HG03558 (cell line): ENCODE results near the gene CCAR1.
"Not testable (repeated sequence)": the region's sequence is repeated elsewhere in the genome, so short reads cannot be mapped to it uniquely, and the experiment has no call there.

Source experiments
- ATAC-seq: cut with Tn5 transposase; IDR thresholded peaks from one replicate; pipeline ENCODE4 v1.9.1; 2021; ENCODE audit warnings: moderate number of reproducible peaks; ENCODE audit not compliant: unreplicated experiment; ENCODE audit errors: extremely low read depth

Gene CCAR1, protein sequence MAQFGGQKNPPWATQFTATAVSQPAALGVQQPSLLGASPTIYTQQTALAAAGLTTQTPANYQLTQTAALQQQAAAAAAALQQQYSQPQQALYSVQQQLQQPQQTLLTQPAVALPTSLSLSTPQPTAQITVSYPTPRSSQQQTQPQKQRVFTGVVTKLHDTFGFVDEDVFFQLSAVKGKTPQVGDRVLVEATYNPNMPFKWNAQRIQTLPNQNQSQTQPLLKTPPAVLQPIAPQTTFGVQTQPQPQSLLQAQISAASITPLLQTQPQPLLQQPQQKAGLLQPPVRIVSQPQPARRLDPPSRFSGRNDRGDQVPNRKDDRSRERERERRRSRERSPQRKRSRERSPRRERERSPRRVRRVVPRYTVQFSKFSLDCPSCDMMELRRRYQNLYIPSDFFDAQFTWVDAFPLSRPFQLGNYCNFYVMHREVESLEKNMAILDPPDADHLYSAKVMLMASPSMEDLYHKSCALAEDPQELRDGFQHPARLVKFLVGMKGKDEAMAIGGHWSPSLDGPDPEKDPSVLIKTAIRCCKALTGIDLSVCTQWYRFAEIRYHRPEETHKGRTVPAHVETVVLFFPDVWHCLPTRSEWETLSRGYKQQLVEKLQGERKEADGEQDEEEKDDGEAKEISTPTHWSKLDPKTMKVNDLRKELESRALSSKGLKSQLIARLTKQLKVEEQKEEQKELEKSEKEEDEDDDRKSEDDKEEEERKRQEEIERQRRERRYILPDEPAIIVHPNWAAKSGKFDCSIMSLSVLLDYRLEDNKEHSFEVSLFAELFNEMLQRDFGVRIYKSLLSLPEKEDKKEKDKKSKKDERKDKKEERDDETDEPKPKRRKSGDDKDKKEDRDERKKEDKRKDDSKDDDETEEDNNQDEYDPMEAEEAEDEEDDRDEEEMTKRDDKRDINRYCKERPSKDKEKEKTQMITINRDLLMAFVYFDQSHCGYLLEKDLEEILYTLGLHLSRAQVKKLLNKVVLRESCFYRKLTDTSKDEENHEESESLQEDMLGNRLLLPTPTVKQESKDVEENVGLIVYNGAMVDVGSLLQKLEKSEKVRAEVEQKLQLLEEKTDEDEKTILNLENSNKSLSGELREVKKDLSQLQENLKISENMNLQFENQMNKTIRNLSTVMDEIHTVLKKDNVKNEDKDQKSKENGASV

DNA sequence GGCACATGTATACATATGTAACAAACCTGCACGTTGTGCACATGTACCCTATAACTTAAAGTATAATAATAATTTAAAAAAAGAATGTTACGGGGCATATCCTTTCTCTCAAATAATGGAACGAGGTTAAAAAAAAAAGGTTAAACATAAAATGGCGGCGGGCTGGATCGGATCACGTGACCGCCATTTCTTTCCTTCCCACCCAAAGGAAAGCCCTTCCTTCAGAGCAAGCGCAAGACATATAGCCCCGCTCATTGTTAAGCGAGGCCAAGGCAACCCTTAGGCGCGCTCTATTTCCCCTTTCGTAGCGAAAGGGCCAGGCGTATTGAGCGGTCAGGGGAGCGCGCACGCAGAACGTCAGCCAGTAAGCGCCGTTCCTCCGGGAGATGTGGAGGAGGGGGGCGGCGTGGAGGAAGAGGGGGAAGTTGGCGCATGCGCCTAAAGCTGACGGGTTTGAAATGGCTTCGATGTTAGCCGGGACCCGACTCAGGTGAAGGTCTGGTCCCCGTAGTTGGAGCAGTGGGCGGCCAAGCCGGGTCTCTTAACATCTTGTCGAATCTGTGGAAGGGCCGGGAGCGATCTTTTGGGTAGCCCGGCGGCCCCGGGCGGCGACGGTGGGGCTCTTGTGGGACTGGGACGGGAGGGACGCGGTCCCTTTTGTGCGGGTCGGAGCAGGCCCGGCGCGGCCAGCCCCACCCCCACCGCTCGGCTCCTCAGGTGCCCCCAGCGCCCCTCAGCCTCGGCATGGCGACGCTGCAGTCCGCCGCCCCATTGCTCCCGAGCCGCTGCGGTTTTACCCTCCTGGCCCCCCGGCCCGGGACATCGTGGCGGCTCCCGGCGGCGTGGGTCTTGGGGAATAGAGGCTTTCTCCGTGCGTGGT is at the start of gene CCAR1:
CCAR1 (plus strand) TSS at position 447 of the 880 bp plus-strand sequence. CDS start 1,266 bp downstream, outside the sequence.
- ATAC-seq = peak; percentile 97

DNA sequence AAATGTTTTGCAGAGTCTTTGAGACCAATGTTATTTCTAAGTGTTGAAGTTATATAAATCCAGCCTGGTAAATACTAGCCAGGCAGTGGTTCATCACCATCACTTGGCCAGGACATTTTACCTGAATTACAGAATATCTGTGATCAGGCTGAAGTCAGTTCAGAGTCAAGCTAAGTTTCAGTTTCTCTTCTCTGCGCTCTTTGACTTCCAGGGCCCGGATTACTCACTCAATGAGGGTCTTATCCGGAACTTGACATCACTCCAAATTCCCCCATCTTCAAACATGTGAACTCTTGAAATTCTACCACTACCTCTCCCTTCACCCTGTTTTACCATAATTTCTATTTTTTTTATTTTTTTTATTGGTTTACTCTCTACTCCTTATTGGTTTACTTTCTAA is 36.6 kb upstream of the CCAR1 start:
- ATAC-seq = no peak

DNA sequence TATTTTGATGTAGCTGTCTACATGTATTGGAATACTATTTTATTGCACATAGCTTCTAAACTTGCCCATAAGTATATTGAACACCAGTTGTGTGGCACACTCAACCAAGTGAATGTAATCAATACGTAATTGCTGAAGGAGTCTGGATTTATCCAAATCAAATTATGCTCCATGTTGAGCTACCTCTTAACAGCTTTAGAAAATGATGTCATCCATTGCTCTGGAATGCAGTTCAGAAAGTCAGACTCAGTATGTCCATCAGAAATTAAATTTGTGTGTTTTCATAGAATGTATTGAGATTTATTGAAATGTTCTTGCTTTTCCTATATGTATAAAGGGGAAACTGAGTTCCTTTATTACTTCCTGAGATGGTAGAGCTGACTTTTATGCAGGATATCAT is 25.0 kb upstream of the CCAR1 start:
- no peak for ATAC-seq

DNA sequence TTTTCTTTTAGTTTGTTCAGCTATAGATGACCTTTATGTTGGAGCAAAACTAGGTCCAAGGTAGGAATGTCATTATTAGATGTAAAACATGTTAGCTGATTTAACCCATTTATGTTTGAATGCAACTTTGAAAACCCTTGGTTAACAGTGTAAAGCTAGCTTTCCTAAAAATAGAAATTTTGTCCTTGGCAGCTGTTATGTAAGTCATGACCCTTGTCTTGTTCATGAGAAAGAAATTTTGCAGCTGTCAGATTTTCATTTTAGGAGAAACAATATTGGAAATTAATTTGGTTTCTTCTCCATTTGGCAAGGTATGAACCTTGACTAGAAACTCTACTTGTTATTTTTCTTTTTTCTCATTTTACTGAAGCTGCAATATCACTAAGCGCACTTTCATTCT is 23.9 kb upstream of the CCAR1 start:
- ATAC-seq = no peak

DNA sequence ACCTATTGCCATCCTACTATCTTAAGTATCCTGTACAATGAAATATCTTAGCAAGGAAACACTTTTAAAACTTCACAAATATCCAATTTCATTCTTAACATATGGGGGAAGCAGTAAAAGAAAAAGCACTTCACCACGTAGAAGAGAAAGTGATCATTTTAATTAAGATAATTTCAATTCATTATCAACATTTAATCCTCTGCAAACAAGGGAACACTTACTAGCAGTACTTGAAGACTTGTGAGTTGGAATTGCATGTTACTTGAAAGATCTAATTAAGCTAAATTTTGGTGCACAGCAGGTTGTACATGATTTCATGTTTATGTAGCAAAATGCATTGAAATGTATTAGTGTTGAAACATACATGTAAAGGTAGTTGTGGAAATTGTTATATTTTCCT is 20.8 kb upstream of the CCAR1 start:
- no peak for ATAC-seq

DNA sequence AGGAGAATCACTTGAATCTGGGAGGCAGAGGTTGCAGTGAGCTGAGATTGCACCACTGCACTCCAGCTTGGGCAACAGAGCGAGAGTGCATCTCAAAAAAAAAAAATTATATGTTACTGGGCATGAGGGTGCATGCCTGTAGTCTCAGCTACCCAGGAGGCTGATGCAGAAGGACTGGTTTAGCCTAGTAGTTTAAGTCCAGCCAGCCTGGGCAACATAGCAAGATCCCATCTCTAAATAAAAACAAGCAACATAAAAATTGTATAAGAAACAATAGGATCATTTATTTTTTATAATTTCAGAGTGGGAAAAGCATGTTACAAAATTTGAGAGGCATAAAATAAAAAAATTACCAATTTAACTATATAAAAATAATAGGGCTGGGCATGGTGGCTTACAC is 15.5 kb upstream of the CCAR1 start:
- ATAC-seq = no peak

DNA sequence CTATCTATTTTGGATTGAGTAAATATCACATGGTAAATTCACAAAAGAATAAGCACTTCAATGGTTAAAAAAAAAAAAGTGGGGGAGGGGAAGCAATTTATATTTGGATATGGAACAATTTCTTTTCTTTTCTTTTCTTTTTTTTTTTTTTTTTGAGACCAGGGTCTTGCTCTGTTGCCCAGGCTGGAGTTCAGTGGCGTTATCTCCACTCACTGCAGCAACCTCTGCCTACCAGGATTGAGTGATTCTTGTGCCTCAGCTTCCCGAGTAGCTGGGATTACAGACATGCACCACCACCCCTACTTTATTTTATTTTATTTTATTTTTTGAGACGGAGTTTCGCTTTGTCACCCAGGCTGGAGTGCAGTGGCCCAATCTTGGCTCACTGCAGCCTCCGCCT is 12.1 kb upstream of the CCAR1 start:
- ATAC-seq = not testable (repeated sequence)

DNA sequence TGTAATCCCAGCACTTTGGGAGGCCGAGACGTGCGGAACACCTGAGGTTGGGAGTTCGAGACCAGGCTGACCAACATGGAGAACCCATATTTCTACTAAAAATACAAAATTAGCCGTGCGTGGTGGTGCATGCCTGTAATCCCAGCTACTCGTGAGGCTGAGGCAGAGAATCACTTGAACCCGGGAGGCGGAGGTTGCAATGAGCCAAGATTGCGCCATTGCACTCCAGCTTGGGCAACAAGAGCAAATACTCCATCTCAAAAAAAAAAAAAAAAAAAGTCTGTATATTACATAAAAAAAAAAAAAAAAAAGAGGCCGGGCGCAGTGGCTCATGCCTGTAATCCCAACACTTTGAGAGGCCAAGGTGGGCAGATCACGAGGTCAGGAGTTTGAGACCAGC is 8.0 kb upstream of the CCAR1 start:
- not testable (repeated sequence) for ATAC-seq

DNA sequence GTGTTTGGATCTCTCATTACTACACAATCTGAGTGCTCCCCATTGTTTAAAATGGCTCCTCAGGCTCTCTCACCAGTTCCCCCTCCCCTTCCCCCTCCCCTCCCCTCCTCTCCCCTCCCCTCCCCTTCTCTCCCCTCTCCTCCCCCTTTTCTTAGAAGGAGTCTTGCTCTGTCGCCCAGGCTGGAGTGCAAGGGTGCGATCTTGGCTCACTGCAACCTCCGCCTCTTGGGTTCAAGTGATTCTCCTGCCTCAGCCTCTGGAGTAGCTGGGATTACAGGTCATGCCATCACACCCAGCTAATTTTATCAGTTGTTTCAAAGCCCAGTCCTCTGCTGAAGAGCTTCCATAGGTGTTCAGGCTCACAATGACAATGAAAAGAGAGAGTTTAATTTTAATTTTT is 3.6 kb upstream of the CCAR1 start:
- ATAC-seq = no peak

DNA sequence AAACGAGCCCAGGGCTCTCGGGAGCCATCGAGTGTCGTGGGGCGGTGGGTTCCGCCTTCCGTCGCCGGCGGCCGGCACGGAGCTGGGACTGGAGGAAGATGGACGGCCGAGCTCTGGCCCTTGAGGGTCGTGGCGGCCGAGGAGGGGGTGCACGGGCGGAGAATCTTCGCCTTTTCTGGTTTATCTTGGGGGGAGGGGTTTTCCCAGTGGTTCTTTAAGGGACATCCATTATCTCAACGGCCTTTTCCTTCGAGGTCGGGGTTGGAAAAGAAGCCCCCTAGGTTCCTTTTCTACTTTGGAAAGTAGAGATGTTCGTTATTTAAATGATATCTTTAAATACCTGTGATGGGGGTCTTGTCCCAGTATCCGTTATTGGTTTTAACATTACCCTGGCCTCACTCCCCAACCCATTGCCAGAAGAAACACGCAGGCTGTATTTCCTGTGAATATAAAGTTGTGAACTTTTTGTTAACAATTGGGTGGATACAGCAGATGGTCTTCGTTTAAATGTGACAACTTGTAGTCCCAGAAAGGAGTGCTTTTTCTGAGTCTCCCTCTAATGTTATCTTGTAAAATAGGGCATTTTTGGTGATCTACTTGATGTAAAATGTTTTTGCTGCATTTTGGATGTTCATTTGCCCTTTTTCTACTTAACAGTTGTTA is 765 bp downstream of the CCAR1 start:
- ATAC-seq = no peak

DNA sequence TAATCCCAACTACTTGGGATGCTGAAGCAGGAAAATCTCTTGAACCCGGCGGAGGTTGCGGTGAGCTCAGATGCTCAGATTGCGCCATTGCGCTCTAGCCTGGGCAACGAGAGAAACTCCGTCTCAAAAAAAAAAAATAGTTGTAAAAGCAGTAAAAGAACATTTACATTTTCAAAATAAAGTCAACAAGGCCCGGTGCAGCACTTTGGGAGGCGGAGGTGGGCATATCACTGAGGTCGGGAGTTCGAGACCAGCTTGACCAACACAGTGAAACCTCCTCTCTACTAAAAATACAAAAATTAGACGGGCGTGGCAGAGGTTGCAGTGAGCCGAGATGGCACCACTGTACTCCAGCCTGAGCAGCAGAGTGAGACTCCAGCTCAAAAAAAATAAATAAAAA is 4.0 kb downstream of the CCAR1 start:
- no peak for ATAC-seq

DNA sequence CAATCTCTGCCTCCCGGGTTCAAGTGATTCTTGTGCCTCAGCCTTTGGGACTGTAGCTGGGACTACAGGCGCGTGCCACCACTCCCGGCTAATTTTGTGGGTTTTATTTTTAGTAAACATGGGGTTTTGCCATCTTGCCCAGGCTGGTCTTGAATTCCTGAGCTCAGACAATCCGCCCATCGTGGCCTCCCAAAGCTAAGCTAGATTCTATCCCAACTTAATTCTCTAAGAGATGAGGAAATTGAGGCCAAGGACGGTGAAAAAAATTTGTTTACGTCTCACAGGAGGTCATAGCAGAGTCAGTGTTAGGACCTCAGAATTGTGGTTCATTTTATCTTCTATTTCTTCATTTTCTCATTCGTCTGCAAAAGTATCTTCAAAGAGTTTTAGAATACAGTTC is 6.1 kb downstream of the CCAR1 start:
- no peak for ATAC-seq

DNA sequence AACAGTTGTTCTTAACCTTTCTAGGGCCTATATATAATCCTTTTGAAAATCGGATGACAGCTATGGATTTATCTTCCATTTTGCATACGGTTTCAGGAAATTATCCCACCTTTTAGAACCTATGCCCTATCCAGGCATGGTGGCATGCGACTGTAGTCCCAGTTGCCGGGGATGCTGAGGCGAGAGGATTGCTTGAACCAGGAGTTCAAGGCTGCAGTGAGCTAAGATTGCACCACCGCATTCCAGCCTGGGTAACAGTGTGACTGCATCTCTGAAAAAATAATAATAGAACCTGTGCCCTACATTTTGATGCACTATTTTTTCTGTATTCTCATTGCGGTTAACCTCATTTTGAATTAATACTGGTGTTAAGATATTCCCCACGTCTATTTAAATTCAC is 11.6 kb downstream of the CCAR1 start:
- ATAC-seq = no peak

DNA sequence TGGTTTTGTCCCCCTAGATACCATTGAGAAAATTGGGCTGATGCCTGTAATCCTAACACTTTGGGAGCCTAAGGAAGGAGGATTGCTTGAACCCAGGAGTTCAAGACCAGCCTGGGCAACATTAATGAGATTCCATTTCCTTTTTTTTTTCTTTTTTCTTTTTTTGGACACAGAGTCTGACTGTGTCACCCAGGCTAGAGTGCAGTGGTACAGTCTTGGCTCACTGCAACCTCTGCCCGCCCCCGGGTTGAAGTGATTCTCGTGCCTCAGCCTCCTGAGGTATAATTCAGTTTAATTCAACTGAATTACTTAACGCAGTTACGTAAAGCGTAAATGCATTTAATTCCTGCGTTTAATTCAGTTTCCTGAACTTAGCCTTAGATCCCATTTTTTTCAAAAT is 13.3 kb downstream of the CCAR1 start:
- no peak for ATAC-seq

DNA sequence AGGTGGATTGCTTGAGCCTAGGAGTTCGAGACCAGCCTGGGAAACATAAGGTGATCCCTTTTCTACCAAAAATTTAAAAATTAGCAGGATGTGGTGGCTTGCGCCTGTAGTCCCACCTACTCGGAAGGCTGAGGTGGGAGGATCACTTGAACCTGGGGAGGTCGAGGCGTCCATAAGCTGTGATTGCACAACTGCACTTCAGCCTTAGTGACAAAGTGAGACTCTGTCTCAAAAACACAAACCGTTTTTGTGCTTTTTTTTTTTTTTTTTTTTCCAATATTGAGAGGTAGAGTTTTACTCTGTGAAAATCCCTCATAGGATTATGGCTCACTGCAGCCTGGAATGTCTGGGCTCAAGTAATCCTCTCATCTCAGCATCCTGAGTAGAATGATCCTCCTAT is 14.1 kb downstream of the CCAR1 start:
- ATAC-seq = no peak

DNA sequence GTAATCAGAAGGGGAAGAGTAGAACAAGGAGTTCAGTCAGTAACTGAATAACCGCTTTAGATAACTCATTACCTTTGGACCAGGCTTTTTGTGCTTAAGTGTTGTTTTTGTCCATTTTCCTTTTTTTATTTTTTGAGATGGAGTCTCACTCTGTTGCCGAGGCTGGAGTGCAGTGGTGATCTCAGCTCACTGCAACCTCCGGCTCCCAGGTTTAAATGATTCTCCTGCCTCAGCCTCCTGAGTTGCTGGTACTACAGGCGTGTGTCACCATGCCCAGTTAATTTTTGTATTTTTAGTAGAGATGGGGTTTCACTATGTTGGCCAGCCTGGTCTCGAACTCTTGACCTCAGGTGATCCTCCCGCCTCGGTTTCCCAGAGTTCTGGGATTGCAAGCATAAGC is 14.7 kb downstream of the CCAR1 start:
- not testable (repeated sequence) for ATAC-seq

DNA sequence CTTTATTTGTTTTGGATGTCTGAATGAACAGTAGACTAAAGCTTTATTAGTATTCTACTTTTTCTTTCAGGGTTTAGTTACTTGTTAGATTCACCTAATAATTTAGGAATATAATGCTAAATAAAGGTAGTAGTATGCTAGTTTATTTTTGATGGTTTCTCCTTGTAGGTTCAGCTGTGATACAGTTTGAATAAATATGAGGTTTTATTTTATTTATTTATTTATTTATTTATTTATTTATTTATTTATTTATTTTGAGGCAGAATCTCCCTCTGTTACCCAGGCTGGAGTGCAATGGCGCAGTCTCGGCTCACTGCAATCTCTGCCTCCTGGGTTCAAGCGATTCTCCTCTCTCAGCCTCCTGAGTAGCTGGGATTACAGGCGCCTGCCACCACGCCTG is 19.6 kb downstream of the CCAR1 start:
- not testable (repeated sequence) for ATAC-seq

DNA sequence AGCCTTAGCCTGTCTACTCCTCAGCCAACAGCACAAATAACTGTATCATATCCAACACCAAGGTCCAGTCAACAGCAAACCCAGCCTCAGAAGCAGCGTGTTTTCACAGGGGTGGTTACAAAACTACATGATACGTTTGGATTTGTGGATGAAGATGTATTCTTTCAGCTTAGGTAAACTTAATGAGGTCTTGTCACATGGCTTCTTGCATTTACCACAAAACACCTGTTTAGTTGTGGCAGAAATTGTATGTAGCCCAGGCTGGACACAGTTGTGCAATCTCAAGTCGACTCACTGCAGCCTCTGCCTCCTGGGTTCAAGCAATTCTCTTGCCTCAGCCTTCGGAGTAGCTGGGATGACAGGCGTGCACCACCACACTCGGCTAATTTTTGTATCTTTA is 21.4 kb downstream of the CCAR1 start:
- ATAC-seq = no peak

DNA sequence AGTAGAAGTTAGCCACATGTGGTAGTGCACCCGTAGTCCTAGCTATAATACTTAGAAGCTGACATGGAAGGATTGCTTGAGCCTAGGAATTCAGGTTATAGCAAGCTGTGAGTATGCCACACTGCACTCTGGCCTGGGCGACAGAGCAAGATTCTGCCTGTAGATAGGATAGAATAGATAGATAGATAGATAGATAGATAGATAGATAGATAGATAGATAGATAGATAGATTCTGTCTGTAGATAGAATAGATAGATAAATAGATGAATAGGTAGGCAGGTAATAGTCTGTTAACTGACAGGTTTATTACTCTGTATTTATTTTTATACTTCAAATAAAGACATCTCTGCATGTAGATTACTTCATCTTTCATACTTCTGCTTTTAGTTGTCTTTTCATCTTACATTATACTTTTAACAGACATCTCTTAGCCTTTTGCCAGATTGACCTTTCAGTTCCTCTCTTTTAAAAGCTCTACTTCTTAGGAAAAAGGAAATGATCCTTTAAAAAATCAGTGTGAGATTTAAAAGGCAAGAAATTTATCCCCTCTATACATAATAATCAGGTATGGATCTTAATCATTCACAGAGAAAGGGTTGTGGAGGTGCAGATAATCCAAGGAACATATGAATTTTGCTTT is 31.8 kb downstream of the CCAR1 start:
- no peak for ATAC-seq
